HG03039 (cell line): ENCODE results near the gene TMEM203.
A peak's percentile ranks its signal among the peaks of the same experiment; 100 is the strongest.

Experiments used
- ATAC-seq: cut with Tn5 transposase; IDR thresholded peaks from one replicate; pipeline ENCODE4 v1.9.1; 2021; ENCODE audit warnings: mild to moderate bottlenecking, moderate library complexity; ENCODE audit not compliant: unreplicated experiment

The TMEM203 gene

GRCh38 chr9:137219757-137220316 is 14.4 kb upstream of the TMEM203 start:
- ATAC-seq, result no peak

GRCh38 chr9:137218754-137219271 is 13.4 kb upstream of the TMEM203 start:
- no peak for ATAC-seq

- ATAC-seq, result no peak
Measured at GRCh38 chr9:137218212-137218753, 12.8 kb upstream of the TMEM203 start.

GRCh38 chr9:137217276-137218211 is 12.1 kb upstream of the TMEM203 start:
- ATAC-seq, result no peak

- no peak for ATAC-seq
Measured at GRCh38 chr9:137216188-137216965, 10.9 kb upstream of the TMEM203 start.

GRCh38 chr9:137215196-137215986 is 9.9 kb upstream of the TMEM203 start:
- ATAC-seq, result no peak

- no peak for ATAC-seq
Measured at GRCh38 chr9:137214620-137215019, 9.2 kb upstream of the TMEM203 start.

- no peak for ATAC-seq
Measured at GRCh38 chr9:137213160-137214060, 8.0 kb upstream of the TMEM203 start.

- no peak for ATAC-seq
Measured at GRCh38 chr9:137212520-137212919, 7.1 kb upstream of the TMEM203 start.

GRCh38 chr9:137211532-137211931 is 6.1 kb upstream of the TMEM203 start:
- no peak for ATAC-seq

GRCh38 chr9:137206602-137207001 is 1.2 kb upstream of the TMEM203 start:
- ATAC-seq, result no peak

- no peak for ATAC-seq
Measured at GRCh38 chr9:137204731-137205125, 720 bp downstream of the TMEM203 start.

GRCh38 chr9:137202966-137203365 is 2.5 kb downstream of the TMEM203 start:
- ATAC-seq, result no peak

- ATAC-seq, result no peak
Measured at GRCh38 chr9:137201205-137201868, 4.1 kb downstream of the TMEM203 start.

- ATAC-seq, result peak; percentile 82
Measured at GRCh38 chr9:137200311-137201204, 4.9 kb downstream of the TMEM203 start, which contains the start of gene TPRN. TSS of gene TPRN (minus strand) at chr9:137200741. CDS start at chr9:137200711, 30 bp downstream.

- ATAC-seq, result no peak
Measured at GRCh38 chr9:137199411-137200121, 5.9 kb downstream of the TMEM203 start.

GRCh38 chr9:137198902-137199283 is 6.6 kb downstream of the TMEM203 start:
- ATAC-seq, result no peak
